ENCODE measurements around the gene LTV1. TPM values are rescaled to one million over a fixed set of nuclear protein-coding genes. Genes with fewer than 3 reads are reported as not detected.
A peak's percentile ranks its signal among the peaks of the same experiment; 100 is the strongest.

Gene LTV1
- total and polyA plus RNA-seq, 9 of the 15 experiments (the other 6 are each of a cell fraction or from before 2014, with no cell fraction given): 57.9 to 162 (median 119) TPM

DNA sequence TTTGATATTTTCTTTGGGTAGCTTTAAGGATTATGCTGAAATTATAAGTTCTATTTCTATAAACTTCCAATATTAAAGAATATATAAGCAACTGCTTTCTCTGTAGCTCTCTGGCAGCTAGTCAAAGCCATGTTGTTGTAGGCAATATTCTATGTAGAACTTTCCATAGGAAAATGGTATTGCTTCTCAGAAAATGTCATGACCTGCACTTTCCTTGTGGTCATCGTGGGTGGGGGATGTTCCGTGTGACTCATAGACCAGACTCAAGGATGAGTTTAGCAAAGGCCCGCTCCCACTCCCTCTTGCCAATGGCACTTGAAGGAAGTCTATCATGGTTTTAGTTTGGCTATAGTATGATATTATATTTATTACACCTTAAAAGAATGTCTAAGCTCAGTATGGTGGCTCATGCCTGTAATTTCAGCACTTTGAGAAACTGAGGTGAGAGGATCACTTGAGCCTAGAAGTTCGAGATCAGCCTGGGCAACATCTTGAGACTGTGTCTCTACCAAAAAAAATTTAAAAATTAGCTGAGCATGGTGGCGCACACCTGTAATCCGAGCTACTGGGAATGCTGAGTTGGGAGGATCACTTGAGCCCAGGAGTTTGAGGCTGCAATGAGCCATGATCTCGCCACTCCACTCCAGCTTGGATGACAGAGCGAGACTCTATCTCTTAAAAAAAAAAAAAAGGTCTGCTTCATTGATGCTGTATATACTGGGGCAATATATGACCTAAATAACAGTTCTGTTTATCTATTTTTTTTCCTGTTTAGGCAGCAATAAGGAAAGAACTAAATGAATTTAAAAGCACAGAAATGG is 36.6 kb upstream of the LTV1 start (continued):
- TF ChIP-seq NFYB (IDR thresholded peaks at IDR 0.05; ENCODE audit: extremely low read depth, insufficient read length): no peak
- no peak for TF ChIP-seq CREBBP (IDR thresholded peaks at IDR 0.05; ENCODE audit: low read depth, low read length)
- no peak for TF ChIP-seq ZNF764 (CRISPR knock-in tag; IDR thresholded peaks at IDR 0.05; ENCODE audit: low read depth)
- TF ChIP-seq, protein P1, sequence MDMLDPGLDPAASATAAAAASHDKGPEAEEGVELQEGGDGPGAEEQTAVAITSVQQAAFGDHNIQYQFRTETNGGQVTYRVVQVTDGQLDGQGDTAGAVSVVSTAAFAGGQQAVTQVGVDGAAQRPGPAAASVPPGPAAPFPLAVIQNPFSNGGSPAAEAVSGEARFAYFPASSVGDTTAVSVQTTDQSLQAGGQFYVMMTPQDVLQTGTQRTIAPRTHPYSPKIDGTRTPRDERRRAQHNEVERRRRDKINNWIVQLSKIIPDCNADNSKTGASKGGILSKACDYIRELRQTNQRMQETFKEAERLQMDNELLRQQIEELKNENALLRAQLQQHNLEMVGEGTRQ (CRISPR knock-in tag; IDR thresholded peaks at IDR 0.05): no peak
- TF ChIP-seq CC2D1A (IDR thresholded peaks at IDR 0.05): no peak
- peak; percentile 29 for TF ChIP-seq BRD9 (IDR thresholded peaks at IDR 0.05; ENCODE audit: low read depth, partially characterized antibody)
- TF ChIP-seq FOXA3 (CRISPR knock-in tag; conservative IDR thresholded peaks at IDR 0.05 in 1 of 2, IDR thresholded peaks at IDR 0.05 in 1 of 2): peak in 1 of 2 experiments; percentile 5; a peak in 1 of 4 replicates
- peak; percentile 61; the same call in 1 of the 2 replicates for TF ChIP-seq IRF9 (tag; IDR thresholded peaks at IDR 0.05)
- peak; percentile 95 for TF ChIP-seq ZNF41 (CRISPR knock-in tag; conservative IDR thresholded peaks at IDR 0.05)
- TF ChIP-seq CHD7 (IDR thresholded peaks at IDR 0.05; ENCODE audit: low read depth, low read length): no peak
- TF ChIP-seq HNRNPL (IDR thresholded peaks at IDR 0.05; ENCODE audit: low read depth, low read length): no peak
- peak; percentile 85 to 88 for TF ChIP-seq KDM1A (IDR thresholded peaks at IDR 0.05)
- no peak for TF ChIP-seq KDM5B (IDR thresholded peaks at IDR 0.05; ENCODE audit: insufficient replicate concordance, low read depth, low read length)
